Liver (tissue), 9 donors: ENCODE results near the gene CECR2. TPM values are rescaled to one million over a fixed set of nuclear protein-coding genes. Genes with fewer than 3 reads are reported as not detected.

ENCODE experiments used
- DNase-seq: peaks from one replicate; pipeline ENCODE4 v3.0.0-alpha.2; 2017; ENCODE audit warnings: low spot score
- H3K27ac ChIP-seq, 2 donors: one replicate each; pipeline ENCODE4 v1.7.0; 2013; ENCODE audit warnings: inconsistent platforms in 2 of 2, low read length in 2 of 2, control low read depth in 1 of 2, low read depth in 1 of 2, mild to moderate bottlenecking in 1 of 2
- H3K27me3 ChIP-seq, 4 donors: one replicate each; pipeline versions ENCODE4 v1.6.1 to v1.7.0; 2013; ENCODE audit warnings: low read length in 3 of 4, inconsistent platforms in 1 of 4, mild to moderate bottlenecking in 1 of 4, moderate library complexity in 1 of 4; ENCODE audit not compliant: control insufficient read depth in 4 of 4, insufficient read depth in 4 of 4
- H3K36me3 ChIP-seq, 4 donors: one replicate each; pipeline versions ENCODE4 v1.6.1 to v1.7.0; 2013; ENCODE audit warnings: low read length in 3 of 4, mild to moderate bottlenecking in 3 of 4, low read depth in 1 of 4, moderate library complexity in 1 of 4; ENCODE audit not compliant: control insufficient read depth in 4 of 4, insufficient read depth in 3 of 4
- H3K4me1 ChIP-seq, 4 donors: one replicate each; pipeline versions ENCODE4 v1.6.1 to v1.7.0; 2013; ENCODE audit warnings: low read length in 3 of 4, mild to moderate bottlenecking in 3 of 4, moderate library complexity in 1 of 4; ENCODE audit not compliant: control insufficient read depth in 4 of 4, insufficient read depth in 4 of 4
- H3K4me3 ChIP-seq, 3 donors: one replicate each; pipeline versions ENCODE4 v1.6.1 to v1.7.0; 2013; ENCODE audit warnings: low read length in 3 of 3, control low read depth in 1 of 3, low read depth in 1 of 3, mild to moderate bottlenecking in 1 of 3
- H3K9ac ChIP-seq, 2 donors: one replicate each; pipeline ENCODE4 v1.7.0; 2013; ENCODE audit warnings: low read length in 2 of 2, mild to moderate bottlenecking in 2 of 2, moderate library complexity in 2 of 2, control low read depth in 1 of 2, low read depth in 1 of 2
- H3K9me3 ChIP-seq, 4 donors: one replicate each; pipeline versions ENCODE4 v1.6.1 to v1.7.0; 2013; ENCODE audit warnings: low read length in 3 of 4; ENCODE audit not compliant: control insufficient read depth in 4 of 4
- ATF3 ChIP-seq: IDR thresholded peaks from 2 replicates; pipeline ENCODE4 v1.6.1; 2016; ENCODE audit warnings: antibody characterized with exemption
- CTCF ChIP-seq: fragments of 150-350 bp; IDR thresholded peaks from 2 replicates; pipeline ENCODE4 v1.5.1; 2017; ENCODE audit warnings: improper control_type of control experiment, low read depth, low read length; ENCODE audit not compliant: missing input control
- EGR1 ChIP-seq, 2 donors: IDR thresholded peaks; 2 replicates each; pipeline ENCODE4 v1.6.1; 2016 to 2018; ENCODE audit warnings: antibody characterized with exemption in 2 of 2, low read depth in 2 of 2
- FOXA1 ChIP-seq: IDR thresholded peaks from 2 replicates; pipeline ENCODE4 v1.6.1; 2016; ENCODE audit warnings: antibody characterized with exemption
- FOXA2 ChIP-seq: IDR thresholded peaks from 2 replicates; pipeline ENCODE4 v1.6.1; 2016; ENCODE audit warnings: antibody characterized with exemption
- GABPA ChIP-seq, 2 donors: IDR thresholded peaks in 1 of 2; conservative IDR thresholded peaks in 1 of 2; 2 replicates each; pipeline ENCODE4 v1.6.1; 2016; ENCODE audit warnings: antibody characterized with exemption in 2 of 2, mild to moderate bottlenecking in 1 of 2, moderate library complexity in 1 of 2
- HNF4A ChIP-seq, 2 donors: conservative IDR thresholded peaks; 2 replicates each; pipeline ENCODE4 v1.6.1; 2016; ENCODE audit warnings: antibody characterized with exemption in 2 of 2, mild to moderate bottlenecking in 2 of 2
- HNF4G ChIP-seq: IDR thresholded peaks from 2 replicates; pipeline ENCODE4 v1.6.1; 2016; ENCODE audit warnings: antibody characterized with exemption
- JUND ChIP-seq, 2 donors: IDR thresholded peaks; 2 replicates each; pipeline ENCODE4 v1.6.1; 2016; ENCODE audit warnings: antibody characterized with exemption in 2 of 2
- MAX ChIP-seq: IDR thresholded peaks from 2 replicates; pipeline ENCODE4 v1.6.1; 2016; ENCODE audit warnings: antibody characterized with exemption
- NR2F2 ChIP-seq: IDR thresholded peaks from 2 replicates; pipeline ENCODE4 v1.6.1; 2016; ENCODE audit warnings: antibody characterized with exemption
- RAD21 ChIP-seq, 2 donors: IDR thresholded peaks; 2 replicates each; pipeline ENCODE4 v1.6.1; 2016; ENCODE audit warnings: antibody characterized with exemption in 2 of 2, mild to moderate bottlenecking in 2 of 2
- REST ChIP-seq: IDR thresholded peaks from 2 replicates; pipeline ENCODE4 v1.6.1; 2016; ENCODE audit warnings: antibody characterized with exemption, mild to moderate bottlenecking
- RXRA ChIP-seq, 2 donors: IDR thresholded peaks; 2 replicates each; pipeline ENCODE4 v1.6.1; 2017 to 2018; ENCODE audit warnings: antibody characterized with exemption in 2 of 2, mild to moderate bottlenecking in 1 of 2
- SP1 ChIP-seq: IDR thresholded peaks from 2 replicates; pipeline ENCODE4 v1.6.1; 2018; ENCODE audit warnings: antibody characterized with exemption, mild to moderate bottlenecking
- TAF1 ChIP-seq: conservative IDR thresholded peaks from 2 replicates; pipeline ENCODE4 v1.6.1; 2016; ENCODE audit warnings: antibody characterized with exemption, mild to moderate bottlenecking
- YY1 ChIP-seq: IDR thresholded peaks from 2 replicates; pipeline ENCODE4 v1.6.1; 2016; ENCODE audit warnings: antibody characterized with exemption, mild to moderate bottlenecking
- ZBTB33 ChIP-seq: IDR thresholded peaks from 2 replicates; pipeline ENCODE4 v1.6.1; 2016; ENCODE audit warnings: antibody characterized with exemption
- WGBS: extraction: QIAGEN DNeasy Blood & Tissue Kit; methylation state at CpG from one replicate; pipeline ENCODE4 v1.1.7; 2013; 5-methylcytosine and 5-hydroxymethylcytosine counted together
- polyA plus RNA-seq, 2 donors: library from polyadenylated mRNA; stranded (reverse) in 1 of 2; unstranded in 1 of 2; fragments of 200-250 nt in 1 of 2; fragments of >200 nt in 1 of 2; fragmentation: Nextera tagmentation in 1 of 2; extraction: Ambion mirVana in 1 of 2; gene quantifications; one replicate each; pipeline versions ENCODE4 v1.2.1 to v1.2.3, GENCODE V29; 2013 to 2015
- total RNA-seq, 2 donors: library from RNA; depleted of rRNA; stranded (reverse); fragments of >200 nt; gene quantifications; one replicate each; pipeline ENCODE4 v1.2.3, GENCODE V29; 2014
- donor health status: healthy.
- donor health status: healthy.
- donor health status: healthy.
- donor health status: healthy.
- donor health status: healthy.

CECR2 gene
- total and polyA plus RNA-seq, 4 donors, result 1.8 to 9.7 (median 2.1) TPM

- Histone ChIP-seq H3K27ac (no peak overlapping the region), H3K36me3 (no peaks in the 10 kb centered on the region), H3K4me3 (no peak overlapping the region), H3K9me3 (no peaks in the 10 kb centered on the region), H3K27me3 (no peaks in the 10 kb centered on the region), H3K4me1 (peaks cover 0 to 5% (median 2%) of the 10 kb centered on the region in 4 donors), H3K9ac (no peak overlapping the region)
- 94% methylated on average over 2 of the region's 2 CpGs for WGBS
- TF ChIP-seq JUND (IDR thresholded peaks at IDR 0.05), result no peak
- no peak for TF ChIP-seq ZBTB33
- TF ChIP-seq EGR1 (IDR thresholded peaks at IDR 0.05; ENCODE audit: low read depth in 2 of 2), result no peak
- no peak for TF ChIP-seq HNF4G
- TF ChIP-seq HNF4A (conservative IDR thresholded peaks at IDR 0.05), result no peak
- no peak for TF ChIP-seq RXRA (IDR thresholded peaks at IDR 0.05)
- no peak for TF ChIP-seq FOXA1
- TF ChIP-seq YY1, result no peak
- no peak for TF ChIP-seq CTCF
- TF ChIP-seq FOXA2, result no peak
- no peak for TF ChIP-seq RAD21 (IDR thresholded peaks at IDR 0.05)
- no peak for TF ChIP-seq GABPA (IDR thresholded peaks at IDR 0.05 in 1 of 2, conservative IDR thresholded peaks at IDR 0.05 in 1 of 2)
- TF ChIP-seq SP1, result no peak
- TF ChIP-seq MAX, result no peak
- TF ChIP-seq ATF3, result no peak
- TF ChIP-seq NR2F2, result no peak
- no peak for TF ChIP-seq REST
- no peak for TF ChIP-seq TAF1
- no peak for DNase-seq
Measured at GRCh38 chr22:17357688-17358087, 11.6 kb upstream of the CECR2 start.

- no peak overlapping the region for H3K9ac ChIP-seq
- WGBS, result 89% methylated on average over 9 of the region's 9 CpGs
- no peaks in the 10 kb centered on the region for H3K4me1 ChIP-seq
- no peak overlapping the region for H3K4me3 ChIP-seq
- H3K36me3 ChIP-seq, result no peaks in the 10 kb centered on the region
- no peak for DNase-seq
- no peak overlapping the region for H3K27ac ChIP-seq
- H3K9me3 ChIP-seq, result no peaks in the 10 kb centered on the region
- H3K27me3 ChIP-seq, result no peaks in the 10 kb centered on the region
- TF ChIP-seq TAF1 (no peak), YY1 (no peak), FOXA2 (no peak), JUND (IDR thresholded peaks at IDR 0.05) (no peak), SP1 (no peak), REST (no peak), MAX (no peak), HNF4G (no peak), EGR1 (IDR thresholded peaks at IDR 0.05; ENCODE audit: low read depth in 2 of 2) (no peak), GABPA (IDR thresholded peaks at IDR 0.05 in 1 of 2, conservative IDR thresholded peaks at IDR 0.05 in 1 of 2) (no peak), ZBTB33 (no peak), RAD21 (IDR thresholded peaks at IDR 0.05) (no peak), NR2F2 (no peak)
Measured at GRCh38 chr22:17358415-17358814, 10.8 kb upstream of the CECR2 start.
